ENCODE measurements around the gene BCL11B.

Gene BCL11B

DNA sequence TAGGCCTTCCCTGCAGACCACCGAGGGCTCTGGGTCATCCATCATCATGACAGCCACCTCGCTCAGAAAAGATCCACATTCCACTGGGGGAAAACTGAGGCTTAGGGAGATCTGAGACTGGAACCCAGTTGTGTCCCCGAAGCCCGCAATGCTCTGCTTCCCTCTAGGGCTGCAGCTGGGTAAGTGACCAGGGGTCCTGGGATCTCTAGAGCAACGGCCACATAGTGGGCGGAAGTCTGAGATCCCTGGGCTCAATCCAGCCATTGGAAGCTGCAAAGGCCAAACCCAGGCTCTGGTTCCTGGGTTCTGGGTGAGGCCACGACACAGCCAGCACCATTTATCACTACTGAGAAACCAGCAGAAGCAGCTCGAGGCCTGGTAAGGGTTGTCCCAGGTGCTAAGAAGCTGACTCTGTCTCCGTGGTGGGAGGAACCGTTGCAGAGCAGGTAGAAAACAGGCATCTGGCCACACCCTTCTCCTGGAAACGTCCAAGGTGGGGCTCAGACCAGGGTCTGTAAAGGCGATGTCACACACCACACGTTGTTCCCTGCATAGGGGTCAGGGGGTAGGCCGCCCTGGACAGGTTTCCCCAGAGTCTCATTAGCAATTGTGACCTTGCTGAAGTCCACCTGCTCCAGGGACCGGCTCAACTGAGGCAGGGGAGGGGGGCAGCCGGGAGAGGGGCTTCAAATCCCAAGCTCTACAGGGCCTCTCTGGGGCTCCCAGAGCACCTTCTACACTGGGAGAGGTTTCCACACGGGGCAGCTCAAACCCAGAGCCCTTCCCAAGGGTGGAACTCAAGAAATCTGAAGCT lies 38.6 kb downstream of the BCL11B start:
- H4K8ac ChIP-seq (ENCODE audit: low read depth, low read length) = no peak overlapping the region
- H3K4me2 ChIP-seq (ENCODE audit: low read length) = no peak overlapping the region
- peak overlapping the region; percentile 30 for H3K56ac ChIP-seq (ENCODE audit: low read length)
- peaks cover 26% of the 10 kb centered on the region for H3K79me1 ChIP-seq (ENCODE audit: low read length)
- H2BK5ac ChIP-seq (ENCODE audit: low read length) = no peak overlapping the region
- no peak overlapping the region for H2BK120ac ChIP-seq (ENCODE audit: low read depth, low read length)
- H3K4me3 ChIP-seq (ENCODE audit: low read length) = no peak overlapping the region
- H2AK5ac ChIP-seq (ENCODE audit: low read length) = peak overlapping the region; percentile 54
- no peaks in the 10 kb centered on the region for H3K36me3 ChIP-seq (ENCODE audit: control insufficient read depth, insufficient read depth, low read length)
- H3K9ac ChIP-seq (ENCODE audit: low read length) = no peak overlapping the region
- no CpG with 5 or more reads among the region's 17 CpGs for WGBS (ENCODE audit: extremely low coverage, insufficient coverage, low lambda C conversion rate)
- no peaks in the 10 kb centered on the region for H3K27me3 ChIP-seq (ENCODE audit: insufficient read depth, low read length, poor library complexity)
- no peak overlapping the region for H3K27ac ChIP-seq (ENCODE audit: low read depth, low read length)
- no peak overlapping the region for H3K23ac ChIP-seq (ENCODE audit: low read length)
- no peak overlapping the region for H4K5ac ChIP-seq (ENCODE audit: low read length)
- no peak overlapping the region for H3K4ac ChIP-seq (ENCODE audit: low read depth, low read length)
- peaks cover 42% of the 10 kb centered on the region for H3K79me2 ChIP-seq (ENCODE audit: control insufficient read depth, insufficient read depth, low read length)
- no peak overlapping the region for H3K18ac ChIP-seq (ENCODE audit: low read length)
- H3K4me1 ChIP-seq (ENCODE audit: control insufficient read depth, low read depth, low read length) = peaks cover 7% of the 10 kb centered on the region
- no peak for DNase-seq
- H2BK15ac ChIP-seq (replicated peaks; ENCODE audit: low read depth) = no peak overlapping the region

DNA sequence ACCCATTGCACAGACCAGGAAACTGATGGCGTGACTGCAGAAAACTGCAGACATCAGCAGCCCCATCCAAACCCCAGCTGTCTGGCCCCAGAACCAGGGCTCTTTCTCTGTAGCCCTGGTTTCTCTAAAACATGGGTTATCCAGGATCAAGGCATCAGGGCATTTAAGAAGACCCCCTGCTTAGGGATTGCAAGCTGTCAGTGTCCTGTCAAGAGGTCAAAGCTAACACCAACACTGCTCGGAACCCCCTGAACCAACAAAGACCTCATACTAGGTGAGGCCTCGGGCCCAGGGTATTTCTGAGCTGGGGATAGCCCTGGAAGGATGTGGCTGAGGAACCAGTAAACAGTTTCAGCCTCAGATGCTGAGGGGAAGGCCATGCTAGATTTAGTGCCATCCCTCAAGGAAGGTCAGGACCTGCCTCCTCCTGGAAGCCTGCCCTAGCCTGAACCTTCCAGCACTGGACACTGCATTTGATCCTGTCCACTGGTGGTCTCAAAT lies 39.2 kb downstream of the BCL11B start:
- H3K27me3 ChIP-seq (ENCODE audit: insufficient read depth, low read length, poor library complexity) = no peaks in the 10 kb centered on the region

DNA sequence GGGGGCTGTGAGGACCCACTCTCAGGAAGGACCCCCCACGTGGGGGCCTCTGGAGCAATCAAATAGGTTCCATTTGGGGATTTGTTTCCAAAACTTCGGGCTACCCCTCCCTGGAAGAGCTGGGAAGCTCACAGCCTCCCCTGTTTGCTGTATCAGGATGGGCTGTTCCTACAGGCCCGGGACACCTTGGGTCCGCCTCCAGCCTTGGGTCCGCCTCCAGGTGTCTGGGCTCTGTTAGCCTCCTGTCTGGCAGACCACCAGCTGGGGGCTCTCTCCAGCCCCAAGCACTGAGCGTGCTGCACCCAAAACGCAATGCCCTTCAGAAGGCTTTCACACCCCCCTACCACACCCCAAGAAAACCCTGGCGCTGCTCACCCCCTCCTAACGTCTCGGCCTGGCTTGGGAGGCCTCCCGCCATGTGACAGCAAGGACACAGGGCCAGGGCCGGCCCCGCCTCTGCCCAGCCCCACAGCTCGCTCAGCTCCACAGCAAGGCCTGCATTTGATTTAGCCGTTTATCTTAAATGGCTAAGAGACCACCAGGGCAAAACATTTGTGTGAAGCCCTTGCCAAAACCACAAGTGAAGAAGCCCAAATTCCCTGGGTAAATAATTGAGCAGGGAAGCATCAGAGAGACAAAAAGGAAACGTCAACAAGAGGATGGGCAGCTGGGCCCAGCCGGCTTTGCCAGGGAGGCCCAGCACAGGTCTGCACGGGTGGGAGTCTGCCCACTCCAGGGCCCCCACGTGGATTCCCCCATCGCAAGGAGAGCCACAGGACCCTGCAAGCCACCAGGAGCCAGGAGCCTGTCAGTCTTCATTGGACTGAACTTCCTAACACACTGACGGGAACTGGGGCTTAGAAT lies 39.9 kb downstream of the BCL11B start:
- no peak overlapping the region for H2AK5ac ChIP-seq (ENCODE audit: low read length)
- WGBS (ENCODE audit: extremely low coverage, insufficient coverage, low lambda C conversion rate) = no CpG with 5 or more reads among the region's 21 CpGs
- H3K79me2 ChIP-seq (ENCODE audit: control insufficient read depth, insufficient read depth, low read length) = peaks cover 43% of the 10 kb centered on the region
- H3K4ac ChIP-seq (ENCODE audit: low read depth, low read length) = peak overlapping the region; percentile 82
- no peak overlapping the region for H3K4me3 ChIP-seq (ENCODE audit: low read length)
- peak overlapping the region; percentile 23 for H3K27ac ChIP-seq (ENCODE audit: low read depth, low read length)
- H2BK5ac ChIP-seq (ENCODE audit: low read length) = no peak overlapping the region
- H3K79me1 ChIP-seq (ENCODE audit: low read length) = peaks cover 32% of the 10 kb centered on the region
- no peaks in the 10 kb centered on the region for H3K36me3 ChIP-seq (ENCODE audit: control insufficient read depth, insufficient read depth, low read length)
- no peaks in the 10 kb centered on the region for H3K27me3 ChIP-seq (ENCODE audit: insufficient read depth, low read length, poor library complexity)
- no peak overlapping the region for H4K8ac ChIP-seq (ENCODE audit: low read depth, low read length)
- H3K9ac ChIP-seq (ENCODE audit: low read length) = peak overlapping the region; percentile 51
- peaks cover 7% of the 10 kb centered on the region for H3K4me1 ChIP-seq (ENCODE audit: control insufficient read depth, low read depth, low read length)
- H3K23ac ChIP-seq (ENCODE audit: low read length) = no peak overlapping the region
- peak; percentile 96 for DNase-seq
- peak overlapping the region; percentile 92 for H3K56ac ChIP-seq (ENCODE audit: low read length)
- peak overlapping the region; percentile 52 for H2BK120ac ChIP-seq (ENCODE audit: low read depth, low read length)
- no peak overlapping the region for H2BK15ac ChIP-seq (replicated peaks; ENCODE audit: low read depth)
- peak overlapping the region; percentile 94 for H3K18ac ChIP-seq (ENCODE audit: low read length)
- H3K4me2 ChIP-seq (ENCODE audit: low read length) = peak overlapping the region; percentile 33
- no peak overlapping the region for H4K5ac ChIP-seq (ENCODE audit: low read length)

More for the DNA sequence above, 39.2 kb downstream of the BCL11B start:
- DNase-seq = no peak
- Histone ChIP-seq H2BK5ac (ENCODE audit: low read length) (no peak overlapping the region), H3K56ac (ENCODE audit: low read length) (peak overlapping the region; percentile 73), H3K23ac (ENCODE audit: low read length) (no peak overlapping the region), H3K9ac (ENCODE audit: low read length) (no peak overlapping the region), H2BK120ac (ENCODE audit: low read depth, low read length) (no peak overlapping the region), H2BK15ac (replicated peaks; ENCODE audit: low read depth) (no peak overlapping the region), H3K79me2 (ENCODE audit: control insufficient read depth, insufficient read depth, low read length) (peaks cover 44% of the 10 kb centered on the region), H3K36me3 (ENCODE audit: control insufficient read depth, insufficient read depth, low read length) (no peaks in the 10 kb centered on the region), H4K8ac (ENCODE audit: low read depth, low read length) (no peak overlapping the region), H3K79me1 (ENCODE audit: low read length) (peaks cover 30% of the 10 kb centered on the region), H2AK5ac (ENCODE audit: low read length) (peak overlapping the region; percentile 54), H3K4me1 (ENCODE audit: control insufficient read depth, low read depth, low read length) (peaks cover 7% of the 10 kb centered on the region), H3K18ac (ENCODE audit: low read length) (peak overlapping the region; percentile 79), H4K5ac (ENCODE audit: low read length) (no peak overlapping the region), H3K27ac (ENCODE audit: low read depth, low read length) (peak overlapping the region; percentile 6), H3K4me2 (ENCODE audit: low read length) (no peak overlapping the region), H3K4ac (ENCODE audit: low read depth, low read length) (no peak overlapping the region), H3K4me3 (ENCODE audit: low read length) (no peak overlapping the region)
- no CpG with 5 or more reads among the region's 3 CpGs for WGBS (ENCODE audit: extremely low coverage, insufficient coverage, low lambda C conversion rate)

DNA sequence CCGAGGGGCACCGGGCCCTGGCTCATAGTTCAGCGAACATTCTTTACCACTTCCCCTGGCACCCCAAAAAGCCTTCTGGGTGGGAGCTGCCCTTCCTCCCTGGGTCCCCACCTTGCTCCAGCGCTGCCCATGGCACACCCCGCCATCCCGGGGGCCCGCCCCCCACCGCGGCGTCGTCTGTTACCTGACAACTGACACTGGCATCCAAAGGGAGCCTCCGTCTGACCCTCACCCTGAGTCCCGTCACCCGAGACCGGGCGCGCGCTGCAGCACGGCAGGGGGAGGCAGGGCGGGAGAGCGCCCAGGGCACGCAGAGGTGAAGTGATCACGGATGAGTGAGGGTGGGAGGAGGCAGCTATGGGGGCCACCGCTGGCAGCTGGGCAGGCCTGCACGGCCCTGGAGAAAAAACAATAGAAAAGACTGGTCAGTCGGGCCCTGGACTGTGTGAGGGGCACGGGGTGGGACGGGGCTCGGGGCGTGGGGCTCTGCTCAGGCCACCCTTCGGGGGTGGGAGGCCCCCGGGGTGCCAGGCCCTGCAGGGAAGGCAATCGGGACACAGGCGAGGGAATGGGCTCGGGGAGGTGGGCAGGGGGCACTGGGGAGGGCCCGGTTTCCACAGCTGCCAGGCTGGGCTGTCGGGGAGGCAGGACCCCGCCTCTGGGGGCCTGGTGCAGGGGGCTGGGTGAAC lies 40.7 kb downstream of the BCL11B start:
- peaks cover 36% of the 10 kb centered on the region for H3K79me1 ChIP-seq (ENCODE audit: low read length)
- WGBS (ENCODE audit: extremely low coverage, insufficient coverage, low lambda C conversion rate) = no CpG with 5 or more reads among the region's 38 CpGs
- peaks cover 48% of the 10 kb centered on the region for H3K79me2 ChIP-seq (ENCODE audit: control insufficient read depth, insufficient read depth, low read length)
- H3K36me3 ChIP-seq (ENCODE audit: control insufficient read depth, insufficient read depth, low read length) = no peaks in the 10 kb centered on the region
- H4K5ac ChIP-seq (ENCODE audit: low read length) = no peak overlapping the region
- H2BK15ac ChIP-seq (replicated peaks; ENCODE audit: low read depth) = no peak overlapping the region
- peak overlapping the region; percentile 78 for H3K9ac ChIP-seq (ENCODE audit: low read length)
- no peak overlapping the region for H2AK5ac ChIP-seq (ENCODE audit: low read length)
- H2BK120ac ChIP-seq (ENCODE audit: low read depth, low read length) = peak overlapping the region; percentile 52
- peaks cover 6% of the 10 kb centered on the region for H3K4me1 ChIP-seq (ENCODE audit: control insufficient read depth, low read depth, low read length)
- peak overlapping the region; percentile 74 for H2BK5ac ChIP-seq (ENCODE audit: low read length)
- H4K8ac ChIP-seq (ENCODE audit: low read depth, low read length) = no peak overlapping the region
- H3K4me3 ChIP-seq (ENCODE audit: low read length) = peak overlapping the region; percentile 14
- H3K4me2 ChIP-seq (ENCODE audit: low read length) = peak overlapping the region; percentile 72
- peak overlapping the region; percentile 82 for H3K4ac ChIP-seq (ENCODE audit: low read depth, low read length)
- H3K23ac ChIP-seq (ENCODE audit: low read length) = peak overlapping the region; percentile 1
- peak overlapping the region; percentile 92 for H3K56ac ChIP-seq (ENCODE audit: low read length)
- H3K27ac ChIP-seq (ENCODE audit: low read depth, low read length) = peak overlapping the region; percentile 35
- no peaks in the 10 kb centered on the region for H3K27me3 ChIP-seq (ENCODE audit: insufficient read depth, low read length, poor library complexity)
- H3K18ac ChIP-seq (ENCODE audit: low read length) = peak overlapping the region; percentile 94
- no peak for DNase-seq

DNA sequence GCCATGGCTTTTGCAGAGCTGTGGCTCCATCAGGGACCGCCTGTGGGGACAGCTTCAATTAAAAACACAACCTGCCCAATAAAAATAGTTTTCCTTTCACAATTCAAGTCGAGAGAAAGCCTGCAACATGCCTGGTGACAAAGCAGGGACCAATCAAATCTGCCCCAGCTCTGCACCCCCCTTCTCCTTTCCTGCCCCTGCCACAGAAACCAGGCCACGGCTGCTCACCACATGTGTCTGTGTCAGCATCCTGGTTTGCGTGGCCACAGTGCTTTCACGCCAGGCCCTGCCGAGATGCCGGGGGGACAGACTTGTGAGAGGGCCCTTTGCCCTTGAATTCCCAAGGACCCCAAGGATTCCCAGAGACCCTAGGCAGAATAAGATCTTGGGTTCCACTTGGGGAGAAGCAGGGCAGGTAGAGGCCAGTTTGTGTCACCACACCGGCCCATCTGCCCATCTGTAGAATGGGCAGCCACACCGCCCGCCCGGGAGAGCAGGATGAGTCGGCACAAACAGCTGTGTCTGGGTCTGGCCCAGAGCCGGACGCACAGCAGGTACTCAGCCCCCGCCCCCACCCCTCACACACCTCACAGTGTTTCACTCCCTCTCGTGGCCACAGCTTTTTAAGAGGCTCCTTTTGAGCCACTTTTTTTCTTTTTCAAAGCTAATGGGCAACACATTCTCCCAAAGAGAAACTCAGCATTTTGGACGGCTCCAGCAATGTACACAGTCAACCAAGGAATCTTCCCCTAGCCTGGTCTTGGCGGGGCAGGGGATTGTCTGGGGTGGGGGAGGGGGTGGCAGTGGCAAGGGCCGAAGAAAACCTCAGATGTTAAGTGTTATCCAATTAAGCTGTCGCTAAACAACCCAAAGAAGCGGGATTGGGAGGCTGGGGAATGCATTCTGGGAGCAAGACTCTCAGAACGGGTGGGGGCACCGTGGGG lies 41.5 kb downstream of the BCL11B start:
- Histone ChIP-seq H3K36me3 (ENCODE audit: control insufficient read depth, insufficient read depth, low read length) (no peaks in the 10 kb centered on the region), H3K4ac (ENCODE audit: low read depth, low read length) (peak overlapping the region; percentile 82), H3K18ac (ENCODE audit: low read length) (peak overlapping the region; percentile 94), H3K79me1 (ENCODE audit: low read length) (peaks cover 39% of the 10 kb centered on the region), H3K79me2 (ENCODE audit: control insufficient read depth, insufficient read depth, low read length) (peaks cover 51% of the 10 kb centered on the region), H3K27ac (ENCODE audit: low read depth, low read length) (peak overlapping the region; percentile 35), H2AK5ac (ENCODE audit: low read length) (no peak overlapping the region), H3K9ac (ENCODE audit: low read length) (peak overlapping the region; percentile 78), H3K4me3 (ENCODE audit: low read length) (no peak overlapping the region), H3K23ac (ENCODE audit: low read length) (no peak overlapping the region), H3K4me2 (ENCODE audit: low read length) (no peak overlapping the region), H2BK5ac (ENCODE audit: low read length) (peak overlapping the region; percentile 44), H3K56ac (ENCODE audit: low read length) (peak overlapping the region; percentile 58), H2BK15ac (replicated peaks; ENCODE audit: low read depth) (no peak overlapping the region), H4K5ac (ENCODE audit: low read length) (no peak overlapping the region), H3K4me1 (ENCODE audit: control insufficient read depth, low read depth, low read length) (peaks cover 5% of the 10 kb centered on the region), H4K8ac (ENCODE audit: low read depth, low read length) (no peak overlapping the region), H3K27me3 (ENCODE audit: insufficient read depth, low read length, poor library complexity) (no peaks in the 10 kb centered on the region), H2BK120ac (ENCODE audit: low read depth, low read length) (peak overlapping the region; percentile 19)
- WGBS (ENCODE audit: extremely low coverage, insufficient coverage, low lambda C conversion rate) = no CpG with 5 or more reads among the region's 23 CpGs
- DNase-seq = peak; percentile 79
